HG03108 (cell line): ENCODE data around the gene CAPZB.

Experiments used
- ATAC-seq: cut with Tn5 transposase; IDR thresholded peaks from one replicate; pipeline ENCODE4 v1.9.1; 2021; ENCODE audit warnings: moderate library complexity; ENCODE audit not compliant: unreplicated experiment

CAPZB gene

DNA sequence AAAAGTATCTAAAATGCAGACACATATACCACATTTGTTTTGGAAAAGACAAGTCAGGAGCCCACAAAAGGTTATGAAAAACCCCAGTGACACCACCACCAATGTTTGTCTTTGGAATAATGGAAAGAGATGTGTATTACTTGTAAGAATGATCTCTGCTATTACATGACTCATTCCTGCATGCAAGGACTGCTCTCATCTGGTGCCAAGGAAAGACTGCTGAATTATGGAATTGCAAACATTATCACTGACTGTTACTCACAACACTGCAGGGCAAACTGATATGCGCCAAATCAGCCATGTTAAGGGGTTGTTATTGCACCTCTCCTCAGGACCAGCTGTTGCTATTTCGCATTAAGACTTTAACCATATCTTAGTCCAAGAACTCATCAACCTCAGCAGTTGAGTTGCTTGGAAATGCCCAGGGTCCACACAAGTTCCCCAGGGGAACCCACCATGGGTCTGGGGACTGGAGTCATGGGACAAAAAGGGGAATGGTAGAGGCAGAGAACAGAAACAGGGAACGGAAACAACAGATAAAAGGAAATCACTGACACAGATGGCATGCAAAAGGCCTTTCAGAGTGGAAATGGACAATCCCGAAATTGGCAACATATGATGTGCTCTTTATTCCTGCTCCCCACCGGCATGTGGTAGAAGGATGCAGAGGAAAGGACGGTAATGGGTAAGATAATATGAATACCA is 34.4 kb downstream of the CAPZB start:
- ATAC-seq: no peak

DNA sequence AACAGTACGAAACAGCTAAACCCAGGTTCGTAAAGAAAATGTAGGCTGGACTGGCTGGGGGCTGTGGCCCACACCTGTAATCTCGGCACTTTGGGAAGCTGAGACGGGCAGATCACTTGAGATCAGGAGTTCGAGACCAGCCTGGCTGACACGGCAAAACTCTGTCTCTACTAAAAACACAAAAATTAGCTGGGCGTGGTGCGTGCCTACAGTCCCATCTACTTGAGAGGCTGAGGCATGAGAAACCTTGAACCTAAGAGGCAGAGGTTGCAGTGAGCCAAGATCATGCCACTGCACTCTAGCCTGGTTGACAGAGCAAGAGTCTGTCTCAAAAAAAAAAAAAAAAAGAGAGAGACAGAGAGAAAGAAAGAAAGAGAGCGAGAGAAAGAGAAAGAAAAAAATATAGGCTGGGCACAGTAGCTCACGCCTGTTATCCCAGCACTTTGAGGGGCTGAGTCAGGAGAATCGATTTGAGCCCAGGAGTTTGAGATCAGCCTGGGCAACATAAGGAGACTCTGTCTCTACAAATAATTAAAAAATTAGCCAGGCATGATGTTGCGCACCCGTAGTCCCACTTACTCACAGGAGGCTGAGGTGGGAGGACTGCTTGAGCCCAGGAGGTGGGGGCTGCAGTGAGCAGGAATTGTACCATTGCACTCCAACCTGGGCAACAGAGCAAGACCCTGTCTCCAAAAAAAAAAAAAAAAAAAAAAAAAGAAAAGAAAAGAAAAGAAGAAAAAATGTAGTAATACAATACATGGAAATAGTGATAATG is 35.7 kb downstream of the CAPZB start:
- no peak for ATAC-seq

DNA sequence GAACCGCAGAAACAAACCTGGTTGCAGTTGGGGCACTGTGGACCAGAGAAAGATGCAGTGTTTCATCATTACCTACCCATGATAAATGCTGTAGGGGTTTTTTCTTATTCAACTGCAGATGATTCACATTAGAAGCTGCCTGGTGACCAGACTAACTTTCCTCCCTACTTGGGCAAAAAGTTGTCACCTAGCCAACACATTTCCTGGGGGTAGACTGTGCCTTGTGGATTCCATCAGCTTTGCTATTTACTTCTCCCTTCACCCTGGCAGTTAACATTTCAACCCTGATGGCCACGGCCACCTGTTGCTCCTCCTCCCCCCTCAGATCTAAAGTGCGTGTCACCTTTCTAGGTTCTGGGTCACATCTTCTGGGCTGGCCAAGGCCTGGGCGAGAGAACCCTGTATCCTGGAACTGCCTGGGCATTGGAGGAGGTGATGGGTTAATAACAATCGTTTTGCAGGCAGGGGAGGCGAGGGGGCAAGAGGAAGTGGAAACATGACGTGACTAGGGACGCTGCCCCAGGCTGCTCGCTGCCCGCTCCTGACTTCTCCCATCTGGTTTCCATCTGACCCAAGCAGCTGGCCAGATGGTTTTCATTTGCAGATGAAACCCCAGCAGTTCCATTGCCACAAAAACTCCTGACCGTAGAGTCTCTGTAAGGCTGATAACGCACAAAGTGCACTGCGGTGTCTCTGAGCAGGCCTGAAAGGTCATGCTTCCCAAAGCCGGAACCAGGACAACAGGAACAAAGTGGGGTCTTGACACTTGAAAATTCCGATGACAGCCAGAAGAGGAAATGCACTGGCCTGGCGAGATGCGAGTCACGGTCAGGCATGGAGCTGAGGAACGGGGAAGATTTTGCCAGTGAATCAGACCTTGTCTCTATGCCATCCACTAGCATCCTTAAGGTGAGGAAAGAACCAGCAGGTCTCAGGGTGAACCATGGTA is 36.6 kb downstream of the CAPZB start:
- ATAC-seq: no peak

DNA sequence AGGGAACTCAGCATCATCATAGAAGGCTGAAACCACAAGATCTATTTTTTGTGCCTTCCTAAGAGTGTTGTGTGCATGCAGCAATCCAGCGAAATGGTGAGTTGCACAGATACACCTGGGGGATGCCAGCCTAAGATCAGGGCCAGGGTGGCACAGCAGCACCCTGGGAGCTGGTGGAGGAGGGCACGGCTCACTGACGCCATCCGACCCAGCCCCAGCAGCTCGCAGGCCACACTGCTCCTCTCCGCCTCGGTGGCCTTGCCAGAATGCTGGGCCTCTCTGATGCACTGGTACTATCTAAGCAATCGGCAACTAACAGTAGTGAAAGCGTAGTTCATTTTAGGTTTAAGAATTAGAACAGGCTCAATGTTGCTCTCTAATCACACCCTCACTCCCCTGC is 37.8 kb downstream of the CAPZB start:
- ATAC-seq: no peak

DNA sequence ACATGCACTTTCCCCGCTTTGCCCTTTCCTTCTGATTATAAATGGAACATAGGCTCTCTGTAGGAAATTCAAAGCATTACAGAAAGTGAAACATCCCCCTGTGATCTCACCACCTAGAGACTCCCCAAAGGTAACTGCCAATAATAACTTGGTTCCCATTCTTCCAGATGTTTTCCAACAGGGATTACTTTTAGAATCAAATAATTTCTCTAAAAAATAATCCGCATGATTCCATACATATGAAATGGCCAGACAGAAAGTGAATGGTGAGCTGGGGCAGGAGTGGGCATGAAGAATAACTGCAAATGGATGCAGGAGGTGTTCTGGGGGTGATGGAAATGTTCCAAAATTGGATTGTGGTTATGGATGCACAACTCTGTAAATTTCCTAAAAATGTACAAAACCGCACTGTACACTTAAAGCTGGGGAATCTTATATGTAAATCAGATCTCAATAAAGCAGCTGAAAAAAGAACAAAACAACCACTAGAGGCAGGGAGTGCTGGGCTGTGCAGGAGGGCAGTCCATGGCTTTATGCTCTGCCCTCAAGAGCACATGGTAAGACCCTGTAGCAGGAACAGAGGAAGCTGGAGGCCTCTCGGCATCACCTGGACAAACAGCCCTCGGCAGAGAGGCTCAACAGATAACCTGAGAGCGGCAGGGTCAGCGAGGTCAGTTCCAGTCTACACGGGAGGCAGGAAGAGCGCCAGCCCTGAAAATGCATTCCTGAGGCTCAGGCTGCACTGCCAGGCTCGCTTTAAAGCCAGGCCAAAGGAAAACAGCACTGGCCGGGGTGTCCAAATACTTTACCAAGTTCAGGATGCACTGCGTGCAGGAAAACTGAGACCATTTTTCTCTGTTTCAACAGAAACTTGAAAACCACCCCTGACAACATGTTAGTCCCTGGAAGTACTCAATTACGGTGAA is 39.7 kb downstream of the CAPZB start:
- no peak for ATAC-seq

DNA sequence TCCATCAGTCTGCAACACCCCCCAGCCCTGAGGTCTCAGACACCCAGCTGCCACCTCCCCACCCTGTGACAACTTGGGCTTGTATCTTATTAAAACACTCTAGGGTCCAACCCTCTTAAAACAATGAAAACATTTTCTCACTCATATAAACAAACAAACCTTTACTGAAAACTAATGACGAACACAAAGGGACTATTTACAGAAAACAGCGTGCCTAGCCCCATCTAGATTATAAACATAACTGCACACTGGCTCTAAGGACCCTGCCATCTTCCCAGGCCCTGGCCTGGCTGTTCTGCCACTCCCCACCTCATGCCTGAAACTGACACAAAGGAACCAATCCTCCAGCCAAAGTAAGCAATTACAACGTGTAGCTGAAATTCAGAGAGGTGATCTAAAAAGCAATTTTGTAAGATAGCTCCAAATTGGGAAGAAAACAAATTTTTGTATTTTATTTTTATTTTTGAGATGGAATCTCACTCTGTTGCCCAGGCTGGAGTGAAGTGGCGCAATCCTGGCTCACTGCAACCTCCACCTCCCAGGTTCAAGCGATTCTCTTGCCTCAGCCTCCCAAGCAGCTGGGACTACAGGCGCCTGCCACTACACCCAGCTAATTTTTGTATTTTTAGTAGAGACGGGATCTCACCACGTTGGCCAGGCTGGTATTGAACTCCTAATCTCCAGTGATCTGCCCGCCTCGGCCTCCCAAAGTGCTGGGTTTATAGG is 40.9 kb downstream of the CAPZB start:
- ATAC-seq: no peak

DNA sequence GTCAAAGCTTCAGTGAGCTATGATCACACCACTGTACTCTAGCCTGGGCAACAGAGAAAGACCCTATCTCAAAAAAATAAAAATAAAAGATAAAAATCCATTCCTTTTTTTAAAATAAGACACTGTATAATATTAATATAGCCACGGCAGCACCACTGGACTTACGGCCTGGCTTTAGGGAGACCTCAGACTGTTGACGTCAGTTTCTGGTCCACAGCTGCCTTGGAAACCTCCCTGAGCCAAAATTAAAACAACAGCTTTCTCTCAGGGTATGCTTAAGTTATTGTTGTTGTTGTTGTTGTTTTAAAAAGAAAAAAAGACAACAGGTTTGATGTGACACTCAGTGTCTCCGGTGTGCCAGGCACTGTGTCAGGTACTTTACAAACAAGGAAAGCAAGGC is 42.0 kb downstream of the CAPZB start:
- ATAC-seq: no peak

DNA sequence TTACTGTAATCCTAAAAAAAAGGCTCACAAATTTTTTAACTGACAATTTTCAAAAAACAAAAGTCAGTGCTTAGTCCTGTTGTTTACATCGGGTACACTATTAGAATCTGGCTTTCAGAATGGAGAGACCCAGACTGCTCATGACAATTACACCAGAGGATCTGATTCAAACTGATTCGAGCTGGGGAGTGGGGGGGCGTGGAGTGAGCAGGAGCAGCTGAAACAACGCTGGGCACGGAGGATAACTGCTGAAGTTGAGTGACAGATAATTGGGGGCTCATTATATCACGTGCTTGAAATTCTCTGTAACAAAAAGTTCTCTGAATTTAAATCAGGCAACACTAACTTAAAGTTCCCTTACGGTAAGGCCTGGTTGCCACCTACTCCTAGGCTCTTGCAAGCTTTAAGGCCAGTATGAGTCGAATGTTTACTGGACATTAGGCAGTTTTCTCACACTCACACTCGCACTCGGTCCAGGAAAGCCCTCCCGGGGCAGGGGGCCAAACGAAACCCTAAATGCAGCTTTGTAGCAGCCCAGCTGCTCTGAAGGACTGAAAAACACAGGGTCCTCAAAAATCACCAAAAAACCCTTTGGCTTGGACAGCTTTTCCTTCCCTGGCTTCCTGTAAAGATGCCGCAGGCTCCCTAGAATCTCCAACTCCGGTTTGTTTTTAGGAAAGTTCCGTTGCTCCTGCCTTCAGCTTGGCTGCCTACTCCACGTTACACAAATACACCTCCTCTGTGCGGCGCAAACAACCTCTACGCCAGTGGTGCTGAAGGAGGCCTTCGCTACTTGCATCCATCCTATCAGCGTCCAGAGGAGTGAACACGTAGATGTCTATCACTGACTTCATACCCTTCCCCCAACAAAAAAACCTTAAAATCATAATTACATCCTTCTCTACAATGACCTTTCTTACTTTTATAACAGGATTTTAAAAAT is 42.9 kb downstream of the CAPZB start:
- ATAC-seq: no peak

DNA sequence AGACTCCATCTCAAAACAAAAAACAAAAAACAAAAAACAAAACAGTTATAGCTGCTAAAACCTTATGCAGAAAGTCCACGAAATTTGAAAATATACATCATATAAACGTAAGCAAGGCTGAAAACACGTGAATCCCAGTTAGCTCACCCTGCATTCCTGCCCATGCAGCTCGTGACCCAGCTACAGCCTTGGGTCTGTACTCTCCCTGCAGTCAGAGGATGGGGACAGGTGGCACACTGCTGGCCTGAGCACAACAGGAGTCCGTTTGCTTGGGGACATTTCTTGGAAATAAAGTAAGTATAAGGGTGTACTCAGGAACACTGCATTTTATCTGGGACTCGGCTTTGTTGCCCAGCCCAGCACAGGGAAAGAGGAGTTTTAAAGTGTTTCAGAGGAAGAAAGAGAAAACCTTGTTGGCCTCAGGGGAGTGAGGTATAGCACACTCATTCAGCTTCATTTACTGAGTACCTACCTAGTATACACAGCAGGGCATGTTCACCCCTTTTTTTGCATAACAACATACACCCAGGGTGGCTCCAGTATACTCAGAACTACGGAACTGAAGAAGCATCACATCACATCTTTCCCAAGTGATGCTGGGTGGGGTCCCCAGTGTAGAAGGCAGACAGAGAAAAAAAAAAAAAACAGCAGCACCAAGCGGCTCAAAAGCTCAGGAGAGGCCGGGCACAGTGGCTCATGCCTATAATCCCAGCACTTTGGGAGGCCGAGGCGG is 44.1 kb downstream of the CAPZB start:
- no peak for ATAC-seq

DNA sequence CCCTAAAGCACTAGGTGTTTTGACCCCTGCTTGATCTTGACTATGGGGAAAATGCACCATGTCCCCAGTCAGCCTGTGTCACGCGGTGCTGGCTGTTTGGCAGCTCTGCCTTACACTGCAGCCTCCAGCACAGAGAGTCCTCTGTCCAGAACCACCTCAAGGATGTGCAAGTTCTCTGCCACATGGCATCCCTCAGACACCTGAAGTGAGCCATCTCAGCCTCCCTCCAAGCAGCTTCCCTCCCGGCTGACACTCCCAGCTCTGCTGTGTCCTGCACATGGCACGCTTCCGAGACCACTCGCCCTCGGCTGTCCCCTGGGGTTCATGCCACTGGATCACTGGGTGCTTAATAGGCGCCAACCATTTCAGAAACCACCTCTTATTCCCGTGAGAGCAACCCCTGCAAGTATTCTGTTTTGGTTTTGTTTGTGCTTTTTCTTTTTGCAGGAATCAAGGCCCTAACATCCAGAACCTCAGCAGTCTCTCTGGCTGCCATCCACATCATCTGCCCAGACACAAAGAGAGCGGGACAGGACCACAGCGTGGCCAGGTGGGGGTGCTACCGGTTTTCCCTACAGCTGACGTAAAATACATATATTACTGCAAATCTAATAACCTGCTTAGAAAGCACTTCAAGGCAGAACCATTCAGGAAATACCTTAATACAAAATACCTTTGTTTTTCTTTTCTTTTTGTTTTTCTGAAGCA is 45.7 kb downstream of the CAPZB start:
- ATAC-seq: no peak

DNA sequence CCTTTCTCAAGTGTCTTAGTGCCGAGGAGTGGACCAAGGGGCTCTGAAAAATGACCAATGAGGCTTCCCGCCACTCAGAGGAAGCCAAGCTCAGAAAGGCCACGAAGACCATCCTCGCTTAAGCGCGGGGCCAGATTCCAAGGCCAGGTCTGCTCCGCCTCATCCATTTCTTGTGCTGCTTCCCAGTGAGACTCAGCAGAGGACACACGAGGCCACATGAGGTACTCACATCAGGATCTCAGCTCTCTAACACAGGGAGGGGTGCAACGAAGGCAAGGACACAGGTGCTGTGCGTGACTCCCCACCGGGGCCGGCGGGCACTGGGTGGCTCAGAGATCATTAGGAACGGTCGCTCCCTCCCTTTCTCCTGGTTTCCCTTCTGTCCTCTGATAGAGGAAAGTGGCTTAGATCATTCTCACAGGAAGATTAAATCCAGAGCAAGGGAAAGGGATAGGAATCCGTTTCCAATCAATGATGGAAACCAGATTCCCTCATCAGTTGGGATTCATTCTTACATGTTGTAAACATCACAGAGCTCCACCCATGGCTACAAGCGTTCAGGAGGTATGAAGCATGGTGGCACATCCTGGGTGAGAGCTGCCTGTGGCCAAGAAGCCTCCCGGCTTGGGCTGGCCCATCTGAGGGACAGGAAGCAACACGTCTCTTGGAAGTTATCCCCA is 46.7 kb downstream of the CAPZB start:
- no peak for ATAC-seq

DNA sequence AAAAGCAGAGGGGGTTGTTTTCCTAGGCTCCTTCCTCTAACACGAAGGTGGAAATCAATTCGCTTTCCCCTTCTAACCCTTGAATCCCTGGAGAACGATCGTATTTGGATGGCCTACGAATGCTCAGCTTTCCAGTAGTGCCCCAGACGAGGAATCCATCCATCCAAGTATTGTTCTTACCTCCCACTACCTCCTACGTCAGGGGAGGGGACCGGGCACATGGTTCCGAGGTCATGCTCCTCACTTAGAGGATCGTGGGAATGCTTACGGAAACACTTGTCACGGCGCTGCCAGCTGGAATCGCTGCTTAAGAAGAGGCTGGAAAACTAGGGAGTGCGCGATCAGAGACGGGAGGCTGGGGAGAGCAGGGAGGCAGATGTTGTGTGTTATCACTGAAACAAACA is 47.4 kb downstream of the CAPZB start:
- no peak for ATAC-seq

DNA sequence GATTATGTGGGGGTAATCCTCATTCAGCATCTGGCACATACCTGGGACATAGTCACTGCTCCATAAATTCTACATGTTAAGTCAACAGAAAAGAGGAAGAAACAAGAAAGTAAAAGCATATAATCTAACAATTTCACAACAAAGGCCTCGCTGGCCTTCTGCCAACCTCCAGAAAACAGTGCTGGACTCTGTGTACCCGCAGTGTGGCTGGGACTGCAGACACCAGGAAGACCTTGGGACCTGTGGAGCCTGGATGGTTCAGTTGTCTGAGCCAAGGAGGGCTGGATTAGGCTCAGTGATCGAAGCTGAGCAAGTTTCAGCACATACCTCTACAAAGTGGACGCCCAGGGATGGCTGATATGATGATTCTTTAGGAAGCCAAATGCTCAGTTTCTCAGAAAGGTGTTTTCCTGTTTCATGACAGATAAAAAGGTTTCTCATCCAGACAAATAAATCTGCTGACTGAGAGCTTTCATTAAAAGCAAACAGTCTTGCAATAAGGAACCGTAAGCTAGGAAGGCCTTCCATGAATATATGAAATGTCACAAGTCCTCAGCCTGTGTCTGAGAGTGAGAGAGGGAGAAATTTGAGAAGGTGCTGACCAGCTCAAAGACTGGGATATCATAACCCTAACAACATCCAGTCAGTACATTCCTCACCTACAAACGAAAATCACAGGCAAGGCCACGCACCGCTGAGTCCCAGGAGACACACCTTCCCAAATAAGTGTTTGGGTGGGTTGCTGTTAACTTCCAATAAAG is 48.4 kb downstream of the CAPZB start:
- no peak for ATAC-seq

DNA sequence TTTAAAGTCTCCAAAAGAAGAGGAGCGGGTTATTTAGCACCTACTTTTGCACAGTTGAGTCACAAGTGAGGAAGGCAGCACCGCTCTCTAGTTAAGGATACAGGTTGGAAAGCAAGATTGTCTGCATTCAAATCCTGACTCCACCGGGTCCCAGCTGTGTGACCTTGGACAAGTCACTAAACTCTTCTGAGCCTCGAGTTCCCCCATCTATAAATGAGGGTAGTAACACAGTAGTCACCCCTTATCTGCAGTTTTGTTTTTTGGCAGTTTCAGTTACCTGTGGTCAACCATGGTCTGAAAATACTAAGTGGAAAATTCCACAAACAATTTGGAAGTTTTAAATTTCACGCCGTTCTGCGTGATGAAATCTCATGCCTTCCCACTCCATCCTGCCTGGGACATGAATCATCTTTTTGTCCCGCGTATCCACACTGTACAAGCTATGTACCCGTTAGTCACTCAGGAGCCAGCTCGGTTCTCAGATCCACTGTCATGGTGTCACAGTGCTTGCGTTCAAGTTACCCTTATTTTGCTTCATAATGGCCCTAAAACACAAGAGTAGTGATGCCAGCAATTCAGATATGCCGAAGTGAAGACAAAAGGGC is 49.4 kb downstream of the CAPZB start:
- ATAC-seq: no peak

DNA sequence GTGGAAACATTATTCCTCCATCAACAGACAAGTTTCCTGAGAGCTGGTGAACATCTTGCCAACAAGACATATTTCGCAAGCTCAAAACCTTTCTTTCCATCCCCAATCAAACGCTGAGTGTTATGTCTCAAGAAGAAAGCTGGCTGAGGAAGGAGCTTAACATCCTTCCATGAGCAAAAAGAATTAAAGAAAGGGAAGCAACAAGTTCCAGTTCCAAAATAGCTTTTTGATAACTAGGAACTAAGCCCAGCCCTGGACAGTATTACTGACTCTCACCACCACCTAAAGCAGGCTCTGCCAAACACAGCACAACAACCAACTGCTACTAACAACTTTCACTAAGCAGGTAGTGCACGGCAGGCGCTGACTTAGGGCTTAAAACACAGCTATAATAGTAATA is 50.2 kb downstream of the CAPZB start:
- ATAC-seq: no peak

DNA sequence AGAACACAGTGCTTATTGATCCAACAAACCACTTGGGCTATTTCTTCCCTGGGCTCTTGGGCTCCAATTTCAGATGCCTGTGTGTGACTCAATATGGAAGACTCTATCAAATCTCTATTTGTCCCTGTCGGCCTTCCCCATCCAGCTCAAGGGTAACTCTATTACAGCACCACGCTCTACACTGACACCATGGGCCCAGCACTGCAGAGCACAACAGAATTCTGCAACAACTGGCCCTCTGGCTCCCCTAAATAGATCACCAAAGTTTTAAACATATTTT is 51.7 kb downstream of the CAPZB start:
- ATAC-seq: no peak
